ENCODE results near the gene SLC38A6.

The SLC38A6 gene

DNA sequence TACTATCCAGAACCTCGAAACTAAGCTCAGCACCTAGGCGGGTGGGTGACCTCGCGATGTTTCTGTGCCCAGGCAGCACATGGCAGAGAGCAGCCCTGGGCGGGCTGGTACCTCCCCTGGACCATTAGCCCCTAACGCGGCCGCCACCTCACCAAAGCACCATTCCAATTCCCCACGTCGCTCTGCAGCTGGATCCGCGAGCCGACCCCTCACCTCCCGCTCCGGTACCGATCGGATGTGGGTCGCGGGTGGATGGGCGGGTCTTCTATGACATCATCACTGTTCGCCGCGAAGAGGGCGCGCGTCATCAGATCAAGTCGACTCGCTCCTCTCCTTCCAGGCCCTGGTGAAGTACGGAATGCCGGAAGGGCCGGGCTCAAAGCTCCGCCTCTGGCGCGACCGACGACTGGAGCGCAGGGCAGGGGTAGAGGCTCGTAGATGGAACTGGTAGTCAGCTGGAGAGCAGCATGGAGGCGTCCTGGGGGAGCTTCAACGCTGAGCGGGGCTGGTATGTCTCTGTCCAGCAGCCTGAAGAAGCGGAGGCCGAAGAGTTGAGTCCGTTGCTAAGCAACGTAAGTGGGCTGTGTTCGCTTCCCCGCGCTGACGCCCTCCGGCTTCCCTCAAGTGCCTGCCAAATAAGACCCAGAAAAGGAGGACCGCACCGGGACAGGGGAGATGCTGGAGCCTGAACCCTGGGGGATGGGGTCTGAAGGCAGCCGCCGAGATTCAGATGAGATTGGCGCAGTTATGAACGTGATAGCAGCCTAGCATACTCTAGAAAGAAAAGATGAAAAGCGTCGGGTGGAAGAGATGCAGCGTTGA is at the start of gene SLC38A6, which contains the start of gene TRMT5:
SLC38A6 (plus strand) TSS at position 435 of the 822 bp plus-strand sequence; CDS start at position 468, 33 bp downstream.
TRMT5 (minus strand) TSS at position 269 of the 822 bp plus-strand sequence; CDS start at position 163, 106 bp downstream.
- DNase-seq (ENCODE audit: low read depth in 2 of 2) = peak; percentile 83

DNA sequence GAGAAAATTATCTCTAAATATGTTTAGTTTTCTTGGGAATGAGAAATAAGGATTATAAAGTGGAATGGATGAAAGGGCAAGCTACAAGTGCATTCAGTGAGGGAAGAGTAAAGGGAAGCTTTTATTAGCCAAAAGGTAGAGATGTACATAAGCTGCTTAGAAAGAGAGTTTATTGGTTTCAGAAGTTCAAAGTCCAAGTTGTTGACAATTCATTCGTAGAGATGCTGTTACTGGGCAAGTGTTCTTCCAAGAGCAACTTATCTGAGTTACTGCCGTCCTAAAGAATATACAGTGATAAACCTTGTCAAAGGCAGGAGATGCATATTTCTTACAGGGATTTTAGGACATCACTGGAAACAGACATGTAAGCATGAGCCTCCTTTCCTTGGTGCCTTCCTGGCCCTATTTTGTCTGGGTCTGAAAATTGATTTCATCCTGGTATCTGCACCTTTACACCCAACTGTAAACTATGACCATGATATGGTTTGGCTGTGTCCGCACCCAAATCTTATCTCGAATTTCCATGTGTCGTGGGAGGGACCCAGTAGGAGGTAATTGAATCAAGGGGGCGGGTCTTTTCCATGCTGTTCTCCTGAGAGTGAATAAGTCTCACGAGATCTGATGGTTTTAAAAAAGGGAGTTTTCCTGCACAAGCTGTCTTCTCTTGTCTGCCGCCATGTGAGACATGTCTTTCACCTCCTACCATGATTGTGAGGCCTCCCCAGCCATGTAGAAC is 47.0 kb upstream of the SLC38A6 start:
- no peak for DNase-seq (ENCODE audit: low read depth in 2 of 2)

DNA sequence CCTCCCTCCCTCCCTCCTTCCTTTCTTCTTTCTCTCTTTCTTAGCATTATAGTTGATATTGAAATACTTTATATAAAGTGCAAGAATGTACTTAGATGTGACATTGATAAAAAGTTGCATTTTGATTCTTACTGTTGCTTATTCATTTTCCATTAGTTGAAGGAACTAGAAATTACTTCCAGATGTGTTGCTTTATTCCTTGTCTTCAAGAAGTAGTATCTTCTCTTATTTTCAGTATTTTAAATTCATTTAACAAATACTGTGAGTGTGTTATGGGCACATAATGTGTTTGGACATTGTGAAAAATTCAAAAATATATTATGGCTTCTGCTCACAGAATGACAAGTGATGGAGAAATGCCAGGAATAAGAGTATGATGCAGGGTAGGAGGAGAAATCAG is 45.7 kb upstream of the SLC38A6 start:
- no peak for DNase-seq (ENCODE audit: low read depth in 2 of 2)

DNA sequence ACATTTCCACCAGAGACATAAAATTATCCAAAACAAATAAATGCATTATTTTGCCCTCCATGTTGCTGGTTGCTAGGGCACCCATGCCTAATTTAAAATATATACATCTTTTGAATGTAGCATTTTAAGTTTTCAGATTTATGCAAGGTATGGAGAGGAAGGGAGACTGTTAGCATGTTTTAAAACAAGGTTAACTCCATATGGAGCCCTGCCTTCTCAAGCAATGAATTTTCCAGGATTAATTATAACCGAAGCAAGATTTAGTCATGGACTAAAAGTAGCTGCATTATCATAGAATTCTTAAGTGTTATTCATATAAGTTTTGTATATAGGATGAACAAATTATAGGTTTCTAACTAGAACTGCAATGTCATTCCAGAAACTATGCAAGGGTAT is 37.4 kb upstream of the SLC38A6 start:
- no peak for DNase-seq (ENCODE audit: low read depth in 2 of 2)

DNA sequence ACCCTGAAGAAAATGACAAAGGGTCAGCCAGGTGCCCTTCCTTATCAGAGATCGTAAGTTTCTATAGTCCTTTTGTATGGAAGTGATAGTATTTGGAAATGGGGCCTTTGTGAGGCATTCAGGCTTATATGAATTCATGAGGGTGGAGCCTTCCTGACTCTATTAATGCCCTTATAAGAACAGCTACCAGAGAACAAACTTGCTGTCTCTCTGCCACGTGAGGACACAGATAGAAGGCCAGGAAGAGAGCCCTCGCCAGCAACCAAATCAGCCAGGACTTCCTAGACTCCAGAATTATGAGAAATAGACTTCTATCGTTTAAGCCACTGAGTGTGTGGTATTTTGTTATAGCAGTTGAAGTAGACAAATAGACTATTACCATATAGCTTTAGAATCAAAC is 36.8 kb upstream of the SLC38A6 start:
- no peak for DNase-seq (ENCODE audit: low read depth in 2 of 2)

DNA sequence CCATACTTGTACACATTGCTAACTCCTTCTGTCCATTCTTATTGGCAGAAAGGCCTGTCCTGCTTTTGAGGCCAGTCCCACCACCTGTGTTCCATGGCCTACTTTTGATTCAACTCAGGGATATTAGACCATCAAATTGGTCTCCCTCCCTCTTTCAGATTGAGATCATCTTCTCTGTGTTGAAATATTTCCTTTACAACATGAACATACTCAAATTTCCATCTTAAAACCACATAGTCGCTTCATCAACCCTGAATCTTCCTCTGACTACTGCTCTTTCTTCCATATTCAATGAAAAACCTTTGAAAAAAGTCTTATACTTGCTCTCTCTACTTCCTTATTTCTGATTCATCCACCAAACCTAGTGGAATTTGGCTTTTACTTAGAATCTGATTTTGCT is 35.1 kb upstream of the SLC38A6 start:
- no peak for DNase-seq (ENCODE audit: low read depth in 2 of 2)

DNA sequence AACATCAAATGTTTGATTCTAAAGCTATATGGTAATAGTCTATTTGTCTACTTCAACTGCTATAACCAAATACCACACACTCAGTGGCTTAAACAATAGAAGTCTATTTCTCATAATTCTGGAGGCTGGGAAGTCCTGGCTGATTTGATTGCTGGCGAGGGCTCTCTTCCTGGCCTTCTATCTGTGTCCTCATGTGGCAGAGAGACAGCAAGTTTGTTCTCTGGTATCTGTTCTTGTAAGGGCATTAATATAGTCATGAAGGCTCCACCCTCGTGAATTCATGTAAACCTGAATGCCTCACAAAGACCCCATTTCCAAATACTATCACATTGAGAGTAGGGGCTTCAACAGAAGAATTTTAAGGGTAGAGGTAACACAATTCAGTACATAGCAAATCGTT is 34.3 kb upstream of the SLC38A6 start:
- DNase-seq (ENCODE audit: low read depth in 2 of 2) = no peak

DNA sequence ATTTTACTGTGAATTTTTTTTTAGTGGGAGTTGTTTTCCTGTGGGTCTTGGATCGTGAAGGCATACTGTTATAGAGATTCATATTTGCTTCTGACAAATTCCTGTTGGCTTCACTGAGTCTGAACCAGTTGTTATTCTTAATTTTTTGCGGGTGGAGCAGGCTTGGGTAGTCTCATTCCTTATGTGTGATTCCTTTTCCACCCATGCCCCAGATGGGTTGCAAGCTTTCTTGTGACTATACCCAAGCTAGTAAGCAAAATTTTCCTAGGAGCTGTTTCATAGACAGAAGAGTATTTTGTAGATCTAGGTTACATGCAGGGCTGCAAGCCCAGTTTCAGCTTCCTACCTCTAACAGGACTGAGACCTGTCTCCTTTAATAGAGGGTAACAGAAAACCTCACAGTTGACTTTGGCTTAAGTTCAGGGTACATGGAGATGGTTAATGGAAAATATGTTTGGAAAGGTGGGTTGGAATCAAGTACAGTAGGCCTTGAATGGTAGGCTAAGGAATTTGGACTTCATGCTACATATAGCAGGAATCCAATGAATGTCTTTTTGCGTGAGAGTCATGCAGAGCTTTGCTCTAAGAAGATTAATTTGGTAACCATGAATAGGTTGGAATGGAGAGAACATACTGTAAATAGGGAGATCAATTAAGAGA is 29.1 kb upstream of the SLC38A6 start:
- DNase-seq (ENCODE audit: low read depth in 2 of 2) = no peak

DNA sequence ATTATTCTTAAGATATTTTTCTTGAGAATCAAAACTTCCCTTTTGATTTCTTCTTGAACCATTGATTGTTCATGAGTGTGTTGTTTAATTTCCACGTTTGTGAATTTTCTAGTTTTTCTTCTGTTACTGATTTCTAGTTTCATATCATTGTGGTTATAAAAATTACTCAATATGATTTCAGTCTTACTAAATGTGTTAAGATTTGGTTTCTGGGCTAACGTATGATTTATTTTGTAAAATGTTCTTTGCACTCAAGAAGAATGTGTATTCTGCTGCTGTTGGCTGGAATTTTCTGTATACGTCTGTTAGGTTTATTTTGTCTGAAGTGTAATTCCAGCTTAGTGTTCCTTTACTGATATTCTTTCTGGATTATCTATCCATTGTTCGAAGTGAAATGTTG is 24.8 kb upstream of the SLC38A6 start:
- no peak for DNase-seq (ENCODE audit: low read depth in 2 of 2)

DNA sequence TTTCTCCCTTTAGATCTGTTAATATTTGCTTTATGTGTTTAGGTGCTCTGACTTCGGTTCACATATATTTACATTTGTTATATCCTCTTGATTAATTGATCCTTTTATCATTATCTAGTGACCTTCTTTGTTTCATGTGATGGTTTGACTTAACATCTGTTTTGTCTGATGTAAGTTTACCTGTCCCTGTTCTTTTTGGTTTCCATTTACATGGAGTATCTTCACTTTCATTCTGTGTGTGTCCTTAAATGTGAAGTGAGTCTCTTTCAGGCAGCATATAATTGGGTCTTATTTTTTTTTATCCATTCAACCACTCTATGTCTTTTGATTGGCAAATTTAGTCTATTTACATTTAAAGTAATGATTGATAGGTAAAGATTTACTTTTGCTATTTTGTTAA is 24.4 kb upstream of the SLC38A6 start:
- DNase-seq (ENCODE audit: low read depth in 2 of 2) = no peak

DNA sequence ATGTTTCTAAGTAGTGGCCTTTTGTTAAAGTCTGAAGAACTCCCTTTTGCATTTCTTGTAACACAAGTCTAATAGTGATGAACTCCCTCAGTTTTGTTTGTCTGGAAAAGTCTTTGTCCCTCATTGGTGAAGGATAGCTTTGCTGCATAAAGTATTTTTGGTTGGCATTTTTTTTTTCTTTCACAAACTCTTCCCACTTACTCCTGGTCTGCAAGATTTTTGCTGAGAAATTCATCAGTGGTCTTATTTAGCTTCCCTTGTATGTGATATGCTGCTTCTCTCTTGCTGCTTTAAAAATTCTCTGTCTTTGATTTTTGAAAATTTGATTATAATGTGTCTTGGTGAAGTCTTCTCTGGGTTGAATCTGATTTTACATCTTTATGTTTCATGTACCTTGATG is 22.9 kb upstream of the SLC38A6 start:
- DNase-seq (ENCODE audit: low read depth in 2 of 2) = no peak

DNA sequence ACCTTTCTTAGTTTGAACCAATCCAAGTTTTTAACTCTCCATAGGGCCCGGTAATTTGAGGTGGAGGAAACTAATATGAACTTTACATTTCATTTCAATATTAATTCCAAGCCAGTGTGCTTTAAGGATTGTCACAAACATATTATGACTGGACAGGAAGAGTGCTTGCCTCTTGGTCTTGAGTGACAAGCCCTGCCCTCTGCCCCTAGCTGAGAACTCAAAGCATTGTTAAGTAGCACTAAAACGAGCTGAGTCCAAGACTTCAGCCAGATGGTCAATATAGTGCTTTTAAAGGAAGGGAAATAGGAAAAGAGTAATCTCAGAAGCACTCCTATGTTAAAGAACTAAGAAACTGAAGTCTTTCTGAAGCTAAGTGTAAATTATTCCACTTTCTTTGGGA is 17.3 kb upstream of the SLC38A6 start:
- DNase-seq (ENCODE audit: low read depth in 2 of 2) = no peak

DNA sequence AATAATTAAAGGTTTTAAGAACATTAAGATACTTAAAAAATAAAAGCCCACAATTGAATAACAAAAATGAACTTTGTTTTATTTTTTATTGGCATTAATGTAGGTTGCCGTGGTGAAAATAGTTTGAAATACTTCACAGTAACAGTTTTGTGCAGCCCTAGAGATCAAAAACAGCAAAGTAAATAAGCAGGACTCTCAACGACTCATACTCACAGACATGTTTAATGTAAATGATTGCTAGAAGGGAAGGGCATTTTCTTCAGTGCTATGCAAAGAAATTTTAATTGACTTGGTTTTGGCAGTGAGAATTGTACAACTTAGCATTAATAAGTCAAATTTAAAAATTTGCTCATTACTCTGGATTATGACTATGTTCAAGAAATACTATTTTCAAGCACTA is 16.1 kb upstream of the SLC38A6 start:
- no peak for DNase-seq (ENCODE audit: low read depth in 2 of 2)

DNA sequence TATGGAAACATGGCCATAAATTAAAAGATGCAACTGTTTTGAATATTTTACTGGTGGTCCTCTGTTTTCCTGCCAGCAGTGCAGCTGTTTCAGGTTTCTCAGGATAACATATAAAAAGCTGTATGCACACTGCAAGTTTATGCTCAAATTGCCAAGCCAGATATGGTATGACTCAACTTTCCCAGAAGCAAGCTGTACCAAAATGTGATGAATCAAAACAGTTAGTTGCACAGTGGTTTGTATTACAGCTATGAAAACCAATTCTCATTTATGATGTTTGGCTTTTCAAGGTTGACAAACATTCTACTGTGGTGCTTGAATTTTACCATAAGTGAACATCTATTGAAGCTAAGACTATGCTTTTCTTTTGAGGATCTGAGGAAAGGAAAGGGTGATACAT is 15.6 kb upstream of the SLC38A6 start:
- no peak for DNase-seq (ENCODE audit: low read depth in 2 of 2)

DNA sequence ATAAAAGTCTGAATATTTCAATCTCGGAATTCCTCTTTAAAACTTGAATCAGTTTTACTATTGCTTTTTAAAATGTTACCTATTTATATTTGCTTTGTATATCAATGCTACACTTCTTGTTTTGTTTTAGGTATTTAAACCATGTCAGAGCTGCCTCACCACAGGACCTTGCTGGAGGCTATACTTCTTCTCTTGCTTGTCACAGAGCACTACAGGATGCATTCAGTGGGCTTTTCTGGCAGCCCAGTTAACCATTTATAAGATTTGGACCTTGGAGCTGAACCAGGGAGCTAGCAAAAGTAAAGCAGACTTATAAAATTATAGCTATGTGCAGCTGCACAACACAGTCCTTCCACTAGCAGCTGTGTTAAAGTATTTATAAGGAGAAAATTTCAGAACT is 12.9 kb upstream of the SLC38A6 start:
- DNase-seq (ENCODE audit: low read depth in 2 of 2) = no peak

DNA sequence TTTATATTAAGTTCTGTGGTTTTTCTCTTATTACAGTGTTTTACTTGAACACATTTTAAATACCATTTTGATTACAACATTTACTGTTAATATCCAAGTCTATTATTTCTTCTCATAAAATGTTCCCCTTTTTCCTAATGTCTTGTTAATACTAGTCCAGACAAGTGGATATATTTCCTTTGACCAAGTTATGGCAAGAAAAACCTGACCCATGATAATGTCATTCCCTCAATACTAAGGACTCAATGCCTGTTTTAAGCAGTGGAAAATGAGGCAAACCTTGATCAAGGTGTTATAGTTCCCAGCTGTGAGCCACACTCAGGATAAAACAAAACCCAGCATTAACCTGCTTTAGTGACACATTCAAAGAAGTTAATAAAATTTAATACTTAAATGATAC is 12.4 kb upstream of the SLC38A6 start:
- no peak for DNase-seq (ENCODE audit: low read depth in 2 of 2)

DNA sequence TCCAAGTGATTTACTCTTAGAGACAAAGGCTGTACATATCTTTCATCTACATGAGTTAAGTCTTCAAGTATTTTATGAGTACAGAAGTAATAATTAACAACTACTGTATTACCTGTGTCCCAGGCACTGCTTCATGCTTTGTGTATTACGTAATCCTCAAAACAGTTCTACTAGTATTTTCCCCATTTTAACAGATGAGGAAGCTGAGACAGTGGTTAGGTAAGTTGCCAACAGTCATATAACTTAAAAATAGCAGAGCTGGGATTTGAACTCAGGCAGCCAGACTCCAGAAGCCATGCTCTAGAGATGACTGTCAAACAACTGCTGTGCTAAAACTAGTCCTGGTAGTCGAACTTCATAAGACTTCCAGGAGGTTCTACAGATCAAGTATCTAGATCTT is 10.9 kb upstream of the SLC38A6 start:
- no peak for DNase-seq (ENCODE audit: low read depth in 2 of 2)

DNA sequence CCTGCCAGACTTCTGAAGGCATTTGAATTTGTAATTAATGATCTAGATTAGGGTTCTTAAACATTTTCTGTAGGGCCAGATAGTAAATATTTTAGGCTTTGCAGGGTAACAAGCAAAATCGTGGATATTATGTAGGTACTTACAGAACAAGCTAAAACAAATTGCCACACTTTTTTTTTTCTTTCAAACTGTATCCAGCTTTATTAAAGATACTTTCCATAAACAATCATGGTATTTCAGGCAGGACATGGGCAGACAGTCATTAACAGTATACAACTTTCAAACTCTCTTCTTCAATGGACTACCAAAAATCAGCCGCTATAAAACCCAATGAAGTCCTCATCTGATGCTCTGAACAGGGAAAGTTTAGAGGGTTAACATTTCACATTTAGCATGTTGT is 9.8 kb upstream of the SLC38A6 start:
- no peak for DNase-seq (ENCODE audit: low read depth in 2 of 2)

DNA sequence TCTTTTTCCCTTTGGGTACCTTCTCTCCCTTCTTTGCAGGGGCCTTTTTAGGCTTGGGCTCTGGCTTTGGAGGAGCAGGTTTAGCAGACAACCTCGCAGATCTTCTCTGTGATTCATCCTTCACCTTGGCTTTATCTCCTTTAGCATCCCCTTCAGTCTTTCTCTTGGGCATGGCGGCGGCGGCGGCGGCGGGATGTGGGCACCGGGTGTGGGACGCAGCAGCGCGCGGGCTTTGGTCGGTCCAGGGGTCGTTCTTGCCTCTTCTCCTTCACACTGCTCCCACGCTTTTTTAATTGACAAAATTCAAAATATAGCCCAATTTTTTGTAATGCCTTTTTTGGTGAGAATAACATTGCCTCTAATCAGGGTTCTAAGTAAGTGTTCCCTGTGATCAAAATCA is 8.8 kb upstream of the SLC38A6 start:
- DNase-seq (ENCODE audit: low read depth in 2 of 2) = no peak

DNA sequence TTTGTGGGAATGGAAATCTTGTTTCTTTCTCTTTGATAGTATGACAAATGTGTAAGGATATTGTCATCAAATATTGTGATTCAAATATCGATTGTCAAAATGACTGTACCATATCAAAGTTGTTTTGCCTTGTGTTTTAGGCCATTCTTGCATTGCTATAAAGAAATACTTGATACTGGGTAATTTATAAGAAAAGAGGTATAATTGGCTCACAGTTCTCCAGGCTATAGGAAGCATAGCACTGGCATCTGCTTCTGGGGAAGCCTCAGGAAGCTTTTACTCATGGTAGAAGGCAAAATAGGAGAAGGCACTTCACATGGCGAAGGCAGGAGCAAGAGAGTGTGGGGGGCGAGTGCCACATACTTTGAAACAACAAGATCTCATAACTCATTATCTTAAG is 8.0 kb upstream of the SLC38A6 start:
- no peak for DNase-seq (ENCODE audit: low read depth in 2 of 2)

DNA sequence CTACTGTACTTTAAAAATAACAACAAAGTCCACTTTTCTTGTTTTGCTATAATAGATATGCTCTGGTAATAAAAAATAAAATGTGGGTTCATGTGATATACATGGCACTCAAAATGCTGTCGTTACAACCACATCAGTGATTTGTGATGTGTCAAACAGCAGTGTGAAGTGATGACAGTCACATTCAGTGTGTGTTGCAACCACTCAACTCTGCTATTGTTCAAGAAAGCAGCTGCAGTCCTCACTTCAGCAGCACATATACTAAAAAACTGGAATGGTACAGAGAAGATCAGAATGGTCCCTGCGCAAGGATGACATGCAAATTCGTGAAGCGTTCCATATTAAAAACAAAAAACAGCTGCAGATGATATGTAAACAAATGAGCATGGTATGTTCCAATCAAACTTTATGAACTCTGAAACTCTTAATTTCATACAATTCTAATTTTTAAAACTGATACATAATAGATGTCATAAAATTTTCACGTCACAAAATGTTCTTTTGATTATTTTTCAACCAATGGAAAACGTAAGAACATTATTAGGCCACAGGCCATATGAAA is 6.9 kb upstream of the SLC38A6 start:
- no peak for DNase-seq (ENCODE audit: low read depth in 2 of 2)

DNA sequence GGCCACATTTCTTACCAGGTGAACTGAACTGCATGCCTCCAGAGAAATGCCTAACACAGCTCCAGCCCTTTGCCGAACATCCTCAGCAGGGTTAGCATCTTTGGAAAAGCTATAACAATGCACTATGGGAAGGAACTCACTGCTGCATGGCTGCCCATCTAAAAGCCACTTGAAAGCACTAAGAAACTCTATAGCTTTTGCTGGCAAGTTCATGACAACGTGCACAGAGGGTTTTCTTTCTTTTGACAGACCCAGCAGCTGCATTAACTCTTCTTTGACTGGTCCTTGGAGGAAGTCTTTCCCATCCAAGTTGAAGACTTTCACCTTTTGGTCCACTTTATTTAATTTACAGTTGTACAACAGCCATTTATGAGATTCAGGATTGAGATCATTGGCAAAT is 5.5 kb upstream of the SLC38A6 start:
- no peak for DNase-seq (ENCODE audit: low read depth in 2 of 2)
